H1 (cell line): Measurements from ENCODE around the gene OR5AP2. TPM values are rescaled to one million over a fixed set of nuclear protein-coding genes. Genes with fewer than 3 reads are reported as not detected.

Experiments used
- CTCF ChIA-PET: fragments of 300-600 bp; sonication (Branson Sonifier 250); formaldehyde crosslinking; loops from one replicate; lab custom pipeline; 2021; ENCODE audit not compliant: partially characterized antibody; lab: Charles Lee
- POLR2A ChIA-PET: fragments of 300-600 bp; sonication (Branson Sonifier 250); formaldehyde crosslinking; loops from one replicate; lab custom pipeline; 2021; ENCODE audit warnings: inconsistent platforms; ENCODE audit not compliant: partially characterized antibody; lab: Charles Lee
- DNase-seq, 2 experiments: peaks; one replicate each; pipeline versions ENCODE4 v3.0.0 to v3.0.0-alpha.2; 2010 to 2022; ENCODE audit warnings: low spot score in 2 of 2, low read depth in 1 of 2, mixed read lengths in 1 of 2
- FAIRE-seq: peaks from 2 replicates; lab custom pipeline; 2011; peaks lifted over from hg19 to GRCh38; lab: Jason Lieb, UNC
- H2AFZ ChIP-seq: 2 replicates; pipeline ENCODE4 v1.8.1; 2012; ENCODE audit warnings: low read length, inconsistent platforms
- H2AK5ac ChIP-seq: 2 replicates; pipeline ENCODE4 v1.6.1; 2013; ENCODE audit warnings: low read depth, low read length
- H2BK120ac ChIP-seq: replicated peaks from 2 replicates; pipeline ENCODE3; 2013; ENCODE audit warnings: low read depth, low read length, inconsistent platforms
- H2BK12ac ChIP-seq: 2 replicates; pipeline ENCODE4 v1.6.1; 2013; ENCODE audit warnings: low read depth, low read length
- H2BK15ac ChIP-seq: 2 replicates; pipeline ENCODE4 v1.6.1; 2013; ENCODE audit warnings: low read length
- H2BK20ac ChIP-seq: 2 replicates; pipeline ENCODE4 v1.6.1; 2013; ENCODE audit warnings: low read length
- H2BK5ac ChIP-seq: 2 replicates; pipeline ENCODE4 v1.6.1; 2013; ENCODE audit warnings: low read depth, low read length
- H3K14ac ChIP-seq: 2 replicates; pipeline ENCODE4 v1.6.1; 2013; ENCODE audit warnings: inconsistent platforms; ENCODE audit not compliant: insufficient read length
- H3K18ac ChIP-seq: 2 replicates; pipeline ENCODE4 v1.6.1; 2013; ENCODE audit warnings: low read length; ENCODE audit errors: extremely low read depth
- H3K23ac ChIP-seq: 2 replicates; pipeline ENCODE4 v1.6.1; 2013; ENCODE audit warnings: inconsistent platforms; ENCODE audit not compliant: insufficient read length
- H3K23me2 ChIP-seq: 2 replicates; pipeline ENCODE4 v1.6.1; 2013; ENCODE audit warnings: low read depth, low read length
- H3K27ac ChIP-seq: 2 replicates; pipeline ENCODE4 v1.6.1; 2011; ENCODE audit warnings: low read depth, low read length, inconsistent platforms
- H3K27me3 ChIP-seq, 4 experiments: replicated peaks in 1 of 4; 1 replicate in 1 of 4; 2 replicates in 3 of 4; pipeline versions ENCODE4 v1.6.1 to v1.8.1; 2011 to 2013; ENCODE audit warnings: low read length in 3 of 4, mild to moderate bottlenecking in 3 of 4, inconsistent platforms in 2 of 4, mixed read lengths in 2 of 4, moderate library complexity in 1 of 4; ENCODE audit not compliant: control insufficient read depth in 3 of 4, insufficient read depth in 3 of 4; ENCODE audit errors: extremely low read depth in 1 of 4
- H3K36me3 ChIP-seq, 4 experiments: 2 replicates each; pipeline versions ENCODE4 v1.6.1 to v1.8.1; 2011 to 2013; ENCODE audit warnings: mild to moderate bottlenecking in 4 of 4, low read length in 3 of 4, moderate library complexity in 2 of 4, control low read depth in 1 of 4, inconsistent platforms in 1 of 4; ENCODE audit not compliant: insufficient read depth in 4 of 4, control insufficient read depth in 2 of 4
- H3K4ac ChIP-seq: replicated peaks from 2 replicates; pipeline ENCODE3; 2013; ENCODE audit warnings: low read length, low read depth, mixed read lengths, inconsistent platforms; ENCODE audit not compliant: insufficient read length
- H3K4me1 ChIP-seq, 4 experiments: replicated peaks in 1 of 4; 1 replicate in 1 of 4; 2 replicates in 3 of 4; pipeline versions ENCODE4 v1.6.1 to v1.8.1; 2011 to 2013; ENCODE audit warnings: low read length in 3 of 4, inconsistent platforms in 2 of 4, mixed read lengths in 1 of 4; ENCODE audit not compliant: insufficient read depth in 4 of 4, control insufficient read depth in 3 of 4
- H3K4me2 ChIP-seq, 2 experiments: 2 replicates each; pipeline versions ENCODE4 v1.6.1 to v1.8.1; 2011 to 2013; ENCODE audit warnings: low read depth in 2 of 2, low read length in 2 of 2, control low read depth in 1 of 2, inconsistent platforms in 1 of 2, mild to moderate bottlenecking in 1 of 2; ENCODE audit not compliant: insufficient read depth in 1 of 2
- H3K4me3 ChIP-seq, 4 experiments: fragments of 200-600, 300-600 bp in 1 of 4; sonication (generic), shearing (Covaris generic), sonication (Bioruptor Twin) in 1 of 4; 2 replicates each; pipeline versions ENCODE4 v1.5.1 to v1.8.1; 2011 to 2016; ENCODE audit warnings: low read length in 4 of 4, low read depth in 3 of 4, control low read depth in 2 of 4, inconsistent platforms in 2 of 4, mild to moderate bottlenecking in 2 of 4, mixed read lengths in 1 of 4, moderate library complexity in 1 of 4; ENCODE audit not compliant: insufficient read depth in 2 of 4; ENCODE audit errors: extremely low read depth in 1 of 4
- H3K56ac ChIP-seq: replicated peaks from 2 replicates; pipeline ENCODE3; 2013; ENCODE audit warnings: low read depth, mild to moderate bottlenecking, mixed read lengths, low read length, inconsistent platforms; ENCODE audit not compliant: insufficient read length
- H3K79me1 ChIP-seq: 2 replicates; pipeline ENCODE4 v1.6.1; 2013; ENCODE audit warnings: low read depth, low read length, control low read depth
- H3K79me2 ChIP-seq, 2 experiments: 2 replicates each; pipeline versions ENCODE4 v1.6.1 to v1.8.1; 2012 to 2013; ENCODE audit warnings: low read length in 2 of 2, mild to moderate bottlenecking in 2 of 2, inconsistent platforms in 1 of 2; ENCODE audit not compliant: insufficient read depth in 2 of 2, control insufficient read depth in 1 of 2
- H3K9ac ChIP-seq, 4 experiments: replicated peaks in 1 of 4; 1 replicate in 1 of 4; 2 replicates in 3 of 4; pipeline versions ENCODE4 v1.6.1 to v1.8.1; 2011 to 2013; ENCODE audit warnings: low read depth in 3 of 4, low read length in 3 of 4, control low read depth in 2 of 4, mild to moderate bottlenecking in 2 of 4, moderate library complexity in 2 of 4, inconsistent platforms in 1 of 4; ENCODE audit errors: extremely low read depth in 1 of 4
- H3K9me3 ChIP-seq, 2 experiments: 2 replicates each; pipeline versions ENCODE4 v1.6.1 to v1.8.1; 2012 to 2013; ENCODE audit warnings: mild to moderate bottlenecking in 2 of 2, moderate library complexity in 2 of 2, control low read depth in 1 of 2, inconsistent platforms in 1 of 2, low read depth in 1 of 2, low read length in 1 of 2, mixed read lengths in 1 of 2; ENCODE audit not compliant: insufficient read depth in 2 of 2
- H4K20me1 ChIP-seq, 2 experiments: replicated peaks in 1 of 2; 2 replicates each; pipeline versions ENCODE3 to v1.8.1; 2011 to 2013; ENCODE audit warnings: inconsistent platforms in 2 of 2, low read length in 2 of 2, mild to moderate bottlenecking in 1 of 2; ENCODE audit not compliant: insufficient read depth in 2 of 2, control insufficient read depth in 1 of 2
- H4K5ac ChIP-seq: 2 replicates; pipeline ENCODE4 v1.6.1; 2013; ENCODE audit warnings: low read length, low read depth, mixed read lengths, inconsistent platforms; ENCODE audit not compliant: insufficient read length
- H4K8ac ChIP-seq: 2 replicates; pipeline ENCODE4 v1.8.0; 2013; ENCODE audit warnings: mild to moderate bottlenecking, moderate library complexity, low read length, inconsistent platforms; ENCODE audit not compliant: insufficient read depth; ENCODE audit errors: extremely low read depth
- H4K91ac ChIP-seq: replicated peaks from 2 replicates; pipeline ENCODE3; 2013; ENCODE audit warnings: low read length, mixed read lengths, inconsistent platforms; ENCODE audit not compliant: insufficient read length
- BRCA1 ChIP-seq: IDR thresholded peaks from 2 replicates; pipeline ENCODE4 v1.6.1; 2012; ENCODE audit warnings: low read depth, low read length, improper control_type of control experiment
- CBX5 ChIP-seq: fragments of 300-800, 300-1000 bp; sonication (generic); IDR thresholded peaks from 2 replicates; pipeline ENCODE4 v1.7.1; 2016; ENCODE audit warnings: antibody characterized with exemption, low read length, low read depth
- CHD1 ChIP-seq: IDR thresholded peaks from 2 replicates; pipeline ENCODE4 v1.6.1; 2012; ENCODE audit warnings: low read depth, low read length, improper control_type of control experiment
- EZH2 ChIP-seq: fragments of 200-600 bp; sonication (generic); IDR thresholded peaks from 2 replicates; pipeline ENCODE4 v1.7.1; 2012; ENCODE audit warnings: low read depth, mild to moderate bottlenecking, moderate library complexity, low read length, inconsistent platforms; ENCODE audit not compliant: severe bottlenecking
- HDAC2 ChIP-seq, 2 experiments: fragments of 300-600 bp in 1 of 2; sonication (generic) in 1 of 2; IDR thresholded peaks; 2 replicates each; pipeline ENCODE4 v1.6.1; 2011 to 2012; ENCODE audit warnings: low read depth in 2 of 2, low read length in 2 of 2, mild to moderate bottlenecking in 2 of 2, moderate library complexity in 2 of 2, borderline replicate concordance in 1 of 2, inconsistent platforms in 1 of 2
- KDM1A ChIP-seq: fragments of 200-600, 300-600 bp; sonication (generic); IDR thresholded peaks from 2 replicates; pipeline ENCODE4 v1.7.1; 2016; ENCODE audit warnings: mild to moderate bottlenecking, low read length, borderline replicate concordance
- MAFK ChIP-seq: IDR thresholded peaks from 2 replicates; pipeline ENCODE4 v1.6.1; 2012; ENCODE audit warnings: low read depth, mild to moderate bottlenecking, improper control_type of control experiment, low read length
- MAX ChIP-seq: IDR thresholded peaks from 2 replicates; pipeline ENCODE4 v1.6.1; 2012; ENCODE audit warnings: inconsistent platforms
- RBBP5 ChIP-seq: IDR thresholded peaks from 2 replicates; pipeline ENCODE4 v1.7.1; 2012; ENCODE audit warnings: low read depth, mild to moderate bottlenecking, inconsistent platforms, low read length, moderate library complexity, borderline replicate concordance
- RFX5 ChIP-seq: IDR thresholded peaks from 2 replicates; pipeline ENCODE4 v1.6.1; 2011; ENCODE audit warnings: low read depth, low read length, improper control_type of control experiment, borderline replicate concordance
- SIRT6 ChIP-seq: IDR thresholded peaks from one replicate; pipeline ENCODE4 v1.7.1; 2012; ENCODE audit warnings: low read length, inconsistent platforms
- SP2 ChIP-seq: IDR thresholded peaks from 2 replicates; pipeline ENCODE4 v1.6.1; 2012; ENCODE audit warnings: mild to moderate bottlenecking, low read length, inconsistent platforms
- TCF12 ChIP-seq: IDR thresholded peaks from 2 replicates; pipeline ENCODE4 v1.6.1; 2011; ENCODE audit warnings: low read depth, mild to moderate bottlenecking, low read length
- TEAD4 ChIP-seq: IDR thresholded peaks from 2 replicates; pipeline ENCODE4 v1.6.1; 2012; ENCODE audit warnings: low read depth, low read length, inconsistent platforms, mixed read lengths
- WGBS, 2 experiments: shearing (Covaris generic) in 1 of 2; methylation state at CpG; one replicate each; pipeline versions ENCODE4 v1.1.6 to v1.1.7; 2013 to 2015; ENCODE audit warnings: low lambda C conversion rate in 2 of 2, mixed read lengths in 2 of 2, inconsistent platforms in 1 of 2, low coverage in 1 of 2, missing lambda C conversion rate in 1 of 2; ENCODE audit not compliant: insufficient replicate concordance in 2 of 2, insufficient coverage in 1 of 2, insufficient read length in 1 of 2; ENCODE audit errors: extremely low coverage in 1 of 2, missing lambda C conversion rate in 1 of 2; 5-methylcytosine and 5-hydroxymethylcytosine counted together
- polyA plus RNA-seq, 7 experiments: library from polyadenylated mRNA; depleted of rRNA in 3 of 7; stranded (reverse) in 5 of 7; unstranded in 2 of 7; fragments of >200 nt in 5 of 7; fragments of 200-250 nt in 2 of 7; gene quantifications; 1 replicate in 5 of 7; 2 replicates in 1 of 7; 4 replicates in 1 of 7; pipeline versions ENCODE4 v1.2.1 to v1.2.3, GENCODE V29; 2011 to 2013; ENCODE audit warnings: missing spikeins in 2 of 7, mixed read lengths in 2 of 7
- total RNA-seq: library from RNA; stranded (reverse); fragmentation: NEBNext Ultra II Directional; extraction: Animal tissue kit (Norgen Biotek cat#: 25700); gene quantifications from 2 replicates; pipeline ENCODE4 v1.2.1, GENCODE V29; 2021

OR5AP2 gene
- total and polyA plus RNA-seq, 2 of the 8 experiments (the other 6 are each of a cell fraction or from before 2014, with no cell fraction given): not detected

DNA sequence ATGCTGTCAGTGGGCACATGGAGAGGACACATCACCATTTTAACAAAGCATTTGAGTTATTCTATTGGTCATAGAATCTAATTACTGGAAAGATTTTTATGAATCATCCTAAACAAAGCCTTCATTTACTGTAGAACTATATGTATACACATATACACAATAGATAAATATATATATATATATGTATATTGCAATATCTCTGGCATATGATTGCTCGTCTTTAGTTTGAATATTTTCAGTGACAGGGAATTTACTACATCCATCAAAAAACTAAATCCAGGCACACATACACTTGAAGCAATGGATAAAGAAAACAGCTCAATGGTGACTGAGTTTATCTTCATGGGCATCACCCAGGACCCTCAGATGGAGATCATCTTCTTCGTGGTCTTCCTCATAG is 21.1 kb upstream of the OR5AP2 start, which contains the start of gene OR5AR1:
Gene OR5AR1 (plus strand): TSS at position 301 of the 400 bp plus-strand sequence. CDS start 0 bp downstream, at position 301.
- H2BK20ac ChIP-seq: peak within 1 kb of the TSS; percentile 76
- no peaks in the 10 kb centered on the region for H3K23me2 ChIP-seq
- CTCF ChIA-PET: no interaction called here
- no peak within 1 kb of the TSS for H4K5ac ChIP-seq
- H2AFZ ChIP-seq: no peak within 1 kb of the TSS
- peak within 1 kb of the TSS; percentile 72 for H2BK12ac ChIP-seq
- DNase-seq (no peak), FAIRE-seq (no peak)
- 90% methylated on average over 2 of the region's 2 CpGs; no CpG with 5 or more reads in 1 of the 2 experiments for WGBS, 2 experiments
- peak within 1 kb of the TSS; percentile 87; the same call in 1 of the 2 replicates for H2AK5ac ChIP-seq
- H3K18ac ChIP-seq: peak within 1 kb of the TSS; percentile 9; the same call in 1 of the 2 replicates
- peaks cover 0 to 12% (median 0%) of the 10 kb centered on the region in 4 experiments; a peak in 2 of 7 replicates for H3K4me1 ChIP-seq
- no peak within 1 kb of the TSS for H3K4me2 ChIP-seq
- H2BK120ac ChIP-seq: peak within 1 kb of the TSS; percentile 92
- no peak within 1 kb of the TSS for H3K4me3 ChIP-seq
- peak within 1 kb of the TSS; percentile 26; the same call in 1 of the 2 replicates for H2BK5ac ChIP-seq
- H3K9me3 ChIP-seq: peaks cover 0 to 3% of the 10 kb centered on the region in 2 experiments; a peak in 1 of 4 replicates
- H4K20me1 ChIP-seq: no peaks in the 10 kb centered on the region
- H4K8ac ChIP-seq: no peak within 1 kb of the TSS
- peak within 1 kb of the TSS; percentile 13; the same call in 1 of the 2 replicates for H2BK15ac ChIP-seq
- no peaks in the 10 kb centered on the region for H3K27me3 ChIP-seq
- peak within 1 kb of the TSS; percentile 11 for H4K91ac ChIP-seq
- no peak within 1 kb of the TSS for H3K9ac ChIP-seq
- no peak within 1 kb of the TSS for H3K23ac ChIP-seq
- no peaks in the 10 kb centered on the region; a peak in 1 of 4 replicates for H3K79me2 ChIP-seq
- H3K14ac ChIP-seq: no peak within 1 kb of the TSS
- H3K36me3 ChIP-seq: no peaks in the 10 kb centered on the region; a peak in 1 of 8 replicates
- H3K79me1 ChIP-seq: no peaks in the 10 kb centered on the region
- POLR2A ChIA-PET: no interaction called here
- peak within 1 kb of the TSS; percentile 11 for H3K4ac ChIP-seq
- no peak within 1 kb of the TSS for H3K56ac ChIP-seq
- H3K27ac ChIP-seq: no peak within 1 kb of the TSS
- no peak for TF ChIP-seq CBX5
- no peak for TF ChIP-seq RBBP5
- no peak for TF ChIP-seq CHD1
- TF ChIP-seq HDAC2 (IDR thresholded peaks at IDR 0.05; ENCODE audit: borderline replicate concordance in 1 of 2, low read depth in 2 of 2, low read length in 2 of 2): no peak
- TF ChIP-seq MAX: no peak
- no peak for TF ChIP-seq TCF12
- no peak for TF ChIP-seq SP2
- TF ChIP-seq RFX5: no peak
- TF ChIP-seq KDM1A: no peak
- TF ChIP-seq SIRT6: no peak
- no peak for TF ChIP-seq TEAD4
- TF ChIP-seq BRCA1: no peak
- no peak for TF ChIP-seq MAFK
- no peak for TF ChIP-seq EZH2
